ENCODE data around the gene ZNF613.
"Not testable (repeated sequence)": the region's sequence is repeated elsewhere in the genome, so short reads cannot be mapped to it uniquely, and the experiment has no call there.

The ZNF613 gene

DNA sequence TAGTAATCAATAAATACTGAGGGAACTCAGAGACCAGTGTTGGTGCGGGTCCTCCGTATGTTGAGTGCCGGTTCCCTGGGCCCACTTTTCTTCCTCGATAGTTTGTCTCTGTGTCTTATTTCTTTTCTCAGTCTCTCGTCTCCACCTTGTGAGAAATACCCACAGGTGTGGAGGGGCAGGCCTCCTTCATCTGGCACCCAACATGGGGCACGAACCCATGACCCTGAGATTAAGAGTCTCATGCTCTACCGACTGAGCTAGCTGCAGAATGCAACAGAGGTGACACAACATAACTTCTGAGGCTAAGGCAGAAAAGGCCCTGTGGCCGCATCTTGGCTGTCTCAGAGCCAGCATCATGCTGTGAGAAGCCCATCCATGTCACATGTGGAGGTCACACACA, 5.3 kb upstream of the ZNF613 start:
- Histone ChIP-seq H3K4me1 (peaks cover 0 to 5% (median 2%) of the 10 kb centered on the region in 10 experiments; a peak in 2 of 20 replicates), H3K4me3 (peak overlapping the region in 5 of 10 experiments; percentile 14 to 31 (median 21); a peak in 3 of 20 replicates), H3K4me2 (no peak overlapping the region), H3K27ac (no peak overlapping the region), H3K9me3 (replicated peaks in 1 of 11) (peaks cover 96 to 98% (median 98%) of the 10 kb centered on the region in 11 experiments), H3K9ac (no peak overlapping the region), H3K27me3 (no peaks in the 10 kb centered on the region), H4K20me1 (no peaks in the 10 kb centered on the region), H3K36me3 (peaks cover 0 to 15% (median 0%) of the 10 kb centered on the region in 11 experiments; a peak in 5 of 22 replicates)
- no peak for TF ChIP-seq Cebpa-rat (IDR thresholded peaks at IDR 0.05)

DNA sequence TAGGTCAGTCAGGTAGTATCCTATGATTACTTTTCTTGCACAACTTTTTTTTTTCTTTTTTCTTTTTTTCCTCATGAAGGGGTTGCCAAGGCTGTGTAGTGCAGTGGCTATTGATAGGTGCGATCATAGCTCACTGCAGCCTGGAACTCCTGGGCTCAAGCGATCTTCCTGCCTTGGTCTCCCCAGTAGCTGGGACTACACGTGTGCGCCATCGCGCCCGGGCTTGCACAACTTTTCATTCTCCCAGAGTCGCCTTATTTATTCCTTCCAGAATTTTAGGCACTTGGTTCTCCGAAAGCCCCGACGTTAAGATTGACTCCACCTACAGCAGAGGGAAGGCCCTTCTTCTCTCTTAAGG, 867 bp upstream of the ZNF613 start:
- Histone ChIP-seq H3K36me3 (peaks cover 20 to 45% (median 26%) of the 10 kb centered on the region in 11 experiments), H3K9me3 (replicated peaks in 1 of 11) (peaks cover 69 to 86% (median 74%) of the 10 kb centered on the region in 11 experiments), H3K4me2 (peak overlapping the region; percentile 45 to 95 (median 91); a peak in 21 of 22 replicates), H4K20me1 (no peaks in the 10 kb centered on the region), H3K9ac (peak overlapping the region in 8 of 11 experiments; percentile 74 to 90 (median 87); a peak in 12 of 22 replicates), H3K4me1 (peaks cover 9 to 15% (median 11%) of the 10 kb centered on the region in 10 experiments), H3K4me3 (peak overlapping the region; percentile 81 to 93 (median 84)), H3K27me3 (no peaks in the 10 kb centered on the region), H3K27ac (peak overlapping the region in 10 of 11 experiments; percentile 74 to 90 (median 82); a peak in 20 of 22 replicates)
- TF ChIP-seq Cebpa-rat (IDR thresholded peaks at IDR 0.05) = no peak

DNA sequence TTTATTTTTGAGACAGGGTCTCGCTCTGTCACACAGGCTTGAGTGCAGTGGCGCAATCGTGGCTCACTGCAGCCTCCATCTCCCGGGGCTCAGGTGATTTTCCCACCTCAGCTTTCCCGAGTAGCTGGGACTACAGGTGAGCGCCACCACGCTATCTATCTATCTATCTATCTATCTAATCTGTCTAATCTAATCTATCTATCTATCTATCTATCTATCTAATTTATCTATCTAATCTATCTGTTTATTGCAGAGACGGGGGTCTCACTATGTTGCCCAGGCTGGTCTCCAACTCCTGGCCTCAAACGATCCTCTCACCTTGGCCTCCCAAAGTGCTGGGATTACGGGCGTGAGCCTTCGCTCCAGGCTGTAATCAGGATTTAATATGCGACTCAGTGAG, 587 bp downstream of the ZNF613 start:
- Histone ChIP-seq H3K9me3 (replicated peaks in 1 of 11) (peaks cover 69 to 86% (median 74%) of the 10 kb centered on the region in 11 experiments), H3K36me3 (peaks cover 34 to 49% (median 40%) of the 10 kb centered on the region in 11 experiments), H3K9ac (peak overlapping the region; percentile 74 to 92 (median 87)), H3K27me3 (no peaks in the 10 kb centered on the region), H4K20me1 (no peaks in the 10 kb centered on the region), H3K4me3 (peak overlapping the region; percentile 81 to 93 (median 84)), H3K4me2 (peak overlapping the region; percentile 87 to 95 (median 91)), H3K27ac (peak overlapping the region; percentile 54 to 90 (median 81)), H3K4me1 (peaks cover 9 to 15% (median 11%) of the 10 kb centered on the region in 10 experiments)
- no peak for TF ChIP-seq Cebpa-rat (IDR thresholded peaks at IDR 0.05)

DNA sequence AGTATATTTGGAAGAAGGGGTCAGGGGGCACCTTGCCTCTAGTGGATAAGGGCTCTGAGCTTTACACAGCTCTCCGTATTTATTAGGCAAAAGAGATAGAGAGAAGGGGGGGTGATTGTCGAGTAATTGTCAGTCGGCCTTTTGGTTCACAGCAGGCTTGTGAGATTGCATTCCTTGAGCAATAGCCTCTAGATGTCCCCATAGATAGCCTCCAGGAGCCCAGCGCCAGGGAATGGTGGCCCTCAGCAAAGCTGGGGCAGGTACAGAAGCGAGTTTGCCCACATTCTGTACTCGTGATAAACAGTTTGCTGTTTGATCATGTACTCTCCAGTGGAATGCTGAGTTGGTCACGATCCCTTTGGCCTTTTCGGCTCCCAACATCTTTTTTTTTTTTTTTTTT, 4.6 kb downstream of the ZNF613 start:
- peaks cover 75 to 86% (median 81%) of the 10 kb centered on the region in 11 experiments for H3K36me3 ChIP-seq
- no peak overlapping the region for H3K4me2 ChIP-seq
- H3K9ac ChIP-seq = no peak overlapping the region
- peaks cover 9 to 11% (median 9%) of the 10 kb centered on the region in 10 experiments for H3K4me1 ChIP-seq
- H3K27ac ChIP-seq = no peak overlapping the region
- no peak overlapping the region for H3K4me3 ChIP-seq
- H3K27me3 ChIP-seq = no peaks in the 10 kb centered on the region
- peaks cover 72 to 87% (median 77%) of the 10 kb centered on the region in 11 experiments for H3K9me3 ChIP-seq (replicated peaks in 1 of 11)
- no peaks in the 10 kb centered on the region for H4K20me1 ChIP-seq
- TF ChIP-seq Cebpa-rat (IDR thresholded peaks at IDR 0.05) = no peak

DNA sequence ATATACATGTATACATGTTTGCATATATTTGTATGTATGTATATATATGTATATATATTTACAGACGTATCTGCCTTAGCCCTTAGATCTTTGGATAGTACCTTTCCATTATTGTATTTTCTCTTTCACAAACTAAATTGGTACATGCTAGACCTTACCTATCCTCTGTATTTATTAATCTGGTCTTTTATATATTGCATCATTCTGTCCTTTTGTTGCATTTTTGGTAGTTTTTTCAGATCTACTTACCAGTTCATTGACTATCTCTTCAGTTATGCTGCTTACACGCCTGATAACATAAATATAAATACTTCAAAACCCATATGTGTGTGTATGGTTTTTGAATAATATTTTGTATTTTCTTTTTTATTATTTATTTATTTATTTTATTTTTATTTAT, 11.7 kb downstream of the ZNF613 start:
- H3K9me3 ChIP-seq (replicated peaks in 1 of 11) = peaks cover 97 to 100% (median 100%) of the 10 kb centered on the region in 11 experiments
- H3K27me3 ChIP-seq = no peaks in the 10 kb centered on the region
- no peak overlapping the region for H3K4me2 ChIP-seq
- peaks cover 100% of the 10 kb centered on the region in 11 experiments for H3K36me3 ChIP-seq
- H3K9ac ChIP-seq = no peak overlapping the region
- no peak for TF ChIP-seq Cebpa-rat (IDR thresholded peaks at IDR 0.05)
- no peaks in the 10 kb centered on the region for H3K4me1 ChIP-seq
- no peaks in the 10 kb centered on the region for H4K20me1 ChIP-seq
- H3K4me3 ChIP-seq = no peak overlapping the region
- H3K27ac ChIP-seq = no peak overlapping the region

DNA sequence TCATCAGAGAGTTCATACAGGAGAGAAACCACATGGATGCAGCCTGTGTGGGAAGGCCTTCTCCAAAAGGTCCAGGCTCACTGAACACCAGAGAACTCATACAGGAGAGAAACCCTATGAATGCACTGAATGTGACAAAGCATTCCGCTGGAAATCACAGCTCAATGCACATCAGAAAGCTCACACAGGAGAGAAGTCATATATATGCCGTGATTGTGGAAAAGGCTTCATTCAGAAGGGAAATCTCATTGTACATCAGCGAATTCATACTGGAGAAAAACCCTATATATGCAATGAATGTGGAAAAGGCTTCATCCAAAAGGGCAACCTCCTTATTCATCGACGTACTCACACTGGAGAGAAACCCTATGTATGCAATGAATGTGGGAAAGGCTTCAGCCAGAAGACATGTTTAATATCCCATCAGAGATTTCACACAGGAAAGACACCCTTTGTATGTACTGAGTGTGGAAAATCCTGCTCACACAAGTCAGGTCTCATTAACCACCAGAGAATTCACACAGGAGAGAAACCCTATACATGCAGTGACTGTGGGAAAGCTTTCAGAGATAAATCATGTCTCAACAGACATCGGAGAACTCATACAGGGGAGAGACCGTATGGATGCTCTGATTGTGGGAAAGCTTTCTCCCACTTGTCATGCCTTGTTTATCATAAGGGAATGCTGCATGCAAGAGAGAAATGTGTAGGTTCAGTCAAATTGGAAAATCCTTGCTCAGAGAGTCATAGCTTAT, 17.7 kb downstream of the ZNF613 start:
- peaks cover 100% of the 10 kb centered on the region in 11 experiments for H3K9me3 ChIP-seq (replicated peaks in 1 of 11)
- H3K36me3 ChIP-seq = peaks cover 92 to 99% (median 98%) of the 10 kb centered on the region in 11 experiments
- no peaks in the 10 kb centered on the region for H3K4me1 ChIP-seq
- peak overlapping the region; percentile 5 to 57 (median 34); a peak in 19 of 20 replicates for H3K4me3 ChIP-seq
- H3K9ac ChIP-seq = no peak overlapping the region
- H3K27ac ChIP-seq = no peak overlapping the region
- H3K4me2 ChIP-seq = no peak overlapping the region
- no peak for TF ChIP-seq Cebpa-rat (IDR thresholded peaks at IDR 0.05)
- H3K27me3 ChIP-seq = 0 out of 22 replicates have a peak, but pooled peaks cover 0 to 5% (median 0%) of the 10 kb centered on the region in 11 experiments
- no peaks in the 10 kb centered on the region for H4K20me1 ChIP-seq

DNA sequence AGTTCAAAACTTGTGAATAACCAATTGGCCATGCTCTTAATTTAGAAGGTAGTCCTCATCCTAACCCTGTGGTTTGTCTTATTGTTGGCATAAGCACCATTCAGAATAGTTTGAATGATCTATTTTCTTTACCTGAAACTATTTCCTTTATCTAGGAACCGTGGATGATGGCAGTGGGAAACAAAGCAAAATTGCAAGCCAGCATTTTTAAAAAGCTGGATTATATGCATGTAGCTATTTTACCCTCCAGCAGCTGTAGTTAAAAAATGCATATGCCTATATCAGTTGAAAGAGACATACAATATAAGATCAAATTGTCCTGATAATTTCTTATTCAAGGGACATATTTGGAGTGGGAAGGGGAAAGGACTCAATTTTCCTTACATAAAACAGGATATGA, 19.3 kb downstream of the ZNF613 start:
- Histone ChIP-seq H3K4me3 (no peak overlapping the region), H3K27me3 (0 out of 22 replicates have a peak, but pooled peaks cover 0 to 5% (median 0%) of the 10 kb centered on the region in 11 experiments), H3K4me1 (peaks cover 0 to 11% (median 4%) of the 10 kb centered on the region in 10 experiments; a peak in 11 of 20 replicates), H3K9ac (no peak overlapping the region), H3K4me2 (no peak overlapping the region), H3K27ac (no peak overlapping the region), H3K9me3 (replicated peaks in 1 of 11) (peaks cover 99 to 100% (median 100%) of the 10 kb centered on the region in 11 experiments), H4K20me1 (no peaks in the 10 kb centered on the region), H3K36me3 (peaks cover 75 to 95% (median 89%) of the 10 kb centered on the region in 11 experiments)
- no peak for TF ChIP-seq Cebpa-rat (IDR thresholded peaks at IDR 0.05)

DNA sequence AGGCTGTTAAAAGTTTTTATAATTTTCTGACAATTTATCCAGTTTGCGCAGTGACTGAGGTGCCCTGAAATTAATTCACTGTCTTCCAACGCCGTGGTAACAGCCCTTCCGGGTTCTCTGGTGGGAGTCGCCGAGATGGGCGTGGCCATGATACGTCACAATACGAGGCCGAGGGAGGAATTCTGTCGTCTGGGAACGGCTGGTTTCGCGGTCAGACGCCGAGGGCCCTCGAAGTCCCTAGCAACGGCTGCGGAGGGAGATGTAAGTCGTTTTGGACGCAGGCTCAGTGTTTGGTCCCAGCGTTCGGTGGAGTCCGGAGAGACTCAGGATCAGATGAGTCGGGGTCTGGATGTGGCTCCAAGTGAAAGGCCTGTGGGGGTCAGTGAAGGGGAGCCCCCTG, 21.7 kb downstream of the ZNF613 start:
- H3K4me1 ChIP-seq = peaks cover 0 to 16% (median 8%) of the 10 kb centered on the region in 10 experiments; a peak in 11 of 20 replicates
- no peak overlapping the region for H3K4me2 ChIP-seq
- H3K27me3 ChIP-seq = 0 out of 22 replicates have a peak, but pooled peaks cover 0 to 5% (median 0%) of the 10 kb centered on the region in 11 experiments
- peaks cover 52 to 88% (median 68%) of the 10 kb centered on the region in 11 experiments for H3K36me3 ChIP-seq
- no peak overlapping the region for H3K9ac ChIP-seq
- H3K27ac ChIP-seq = no peak overlapping the region
- no peak for TF ChIP-seq Cebpa-rat (IDR thresholded peaks at IDR 0.05)
- H4K20me1 ChIP-seq = no peaks in the 10 kb centered on the region
- peaks cover 93 to 97% (median 95%) of the 10 kb centered on the region in 11 experiments for H3K9me3 ChIP-seq (replicated peaks in 1 of 11)
- H3K4me3 ChIP-seq = peak overlapping the region in 3 of 10 experiments; percentile 19 to 33 (median 31); a peak in 3 of 20 replicates

DNA sequence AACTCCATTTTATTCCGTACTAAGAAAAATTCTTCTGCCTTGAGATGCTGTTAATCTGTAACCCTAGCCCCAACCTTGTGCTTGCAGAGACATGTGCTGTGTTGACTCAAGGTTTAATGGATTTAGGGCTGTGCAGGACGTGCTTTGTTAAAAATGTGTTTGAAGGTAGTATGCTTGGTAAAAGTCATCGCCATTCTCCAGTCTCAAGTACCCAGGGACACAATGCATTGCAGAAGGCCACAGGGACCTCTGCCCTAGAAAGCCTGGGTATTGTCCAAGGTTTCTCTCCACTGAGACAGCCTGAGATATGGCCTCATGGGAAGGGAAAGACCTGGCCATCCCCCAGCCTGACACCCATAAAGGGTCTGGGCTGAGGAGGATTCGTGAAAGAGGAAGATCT, 30.6 kb downstream of the ZNF613 start:
- H3K4me3 ChIP-seq, H3K9ac ChIP-seq, H3K4me2 ChIP-seq, H3K27me3 ChIP-seq, H4K20me1 ChIP-seq, H3K27ac ChIP-seq: not testable (repeated sequence)
- peaks cover 0 to 19% (median 15%) of the 10 kb centered on the region in 10 experiments; a peak in 14 of 20 replicates for H3K4me1 ChIP-seq
- peaks cover 67 to 97% (median 89%) of the 10 kb centered on the region in 11 experiments for H3K9me3 ChIP-seq (replicated peaks in 1 of 11)
- H3K36me3 ChIP-seq = peaks cover 21 to 76% (median 43%) of the 10 kb centered on the region in 11 experiments

All from BLaER1 treated with 17β-estradiol and CSF1 and Interleukin-3, amounts not matched to agents 10 nM and 100 nM (cell line).